ENCODE results near the gene SLC26A4.

- TF ChIP-seq CTCF (IDR thresholded peaks at IDR 0.05) (no peak), POLR2AphosphoS5 (IDR thresholded peaks at IDR 0.05) (no peak), POLR2A (IDR thresholded peaks at IDR 0.05) (no peak)
Measured at GRCh38 chr7:107701191-107701590, 40.6 kb downstream of the SLC26A4 start.
